ENCODE results near the gene XYLT1.

DNA sequence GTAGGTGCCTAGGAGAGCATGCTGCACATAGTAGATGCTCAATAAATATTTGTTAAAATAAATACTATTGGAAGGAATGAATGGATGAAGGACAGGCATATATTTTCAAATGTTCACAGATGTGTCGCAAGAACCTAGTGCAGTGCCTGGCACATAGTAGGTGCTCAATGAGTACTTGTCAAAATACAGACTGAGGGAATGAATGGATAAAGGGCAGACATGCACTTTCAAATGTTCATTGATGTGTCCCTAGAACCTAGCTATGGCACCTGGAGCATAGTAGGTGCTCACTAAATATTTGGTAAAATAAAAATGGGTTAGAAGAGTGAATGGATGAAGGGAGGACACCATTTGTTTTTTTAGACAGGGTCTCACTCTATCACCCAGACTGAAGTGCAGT lies 26.1 kb downstream of the XYLT1 start:
- TF ChIP-seq, protein P1, sequence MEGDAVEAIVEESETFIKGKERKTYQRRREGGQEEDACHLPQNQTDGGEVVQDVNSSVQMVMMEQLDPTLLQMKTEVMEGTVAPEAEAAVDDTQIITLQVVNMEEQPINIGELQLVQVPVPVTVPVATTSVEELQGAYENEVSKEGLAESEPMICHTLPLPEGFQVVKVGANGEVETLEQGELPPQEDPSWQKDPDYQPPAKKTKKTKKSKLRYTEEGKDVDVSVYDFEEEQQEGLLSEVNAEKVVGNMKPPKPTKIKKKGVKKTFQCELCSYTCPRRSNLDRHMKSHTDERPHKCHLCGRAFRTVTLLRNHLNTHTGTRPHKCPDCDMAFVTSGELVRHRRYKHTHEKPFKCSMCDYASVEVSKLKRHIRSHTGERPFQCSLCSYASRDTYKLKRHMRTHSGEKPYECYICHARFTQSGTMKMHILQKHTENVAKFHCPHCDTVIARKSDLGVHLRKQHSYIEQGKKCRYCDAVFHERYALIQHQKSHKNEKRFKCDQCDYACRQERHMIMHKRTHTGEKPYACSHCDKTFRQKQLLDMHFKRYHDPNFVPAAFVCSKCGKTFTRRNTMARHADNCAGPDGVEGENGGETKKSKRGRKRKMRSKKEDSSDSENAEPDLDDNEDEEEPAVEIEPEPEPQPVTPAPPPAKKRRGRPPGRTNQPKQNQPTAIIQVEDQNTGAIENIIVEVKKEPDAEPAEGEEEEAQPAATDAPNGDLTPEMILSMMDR (IDR thresholded peaks at IDR 0.05): no peak
- TF ChIP-seq POLR2A (IDR thresholded peaks at IDR 0.05): no peak

Data from esophagus squamous epithelium (tissue), 4 donors.